Right lobe of liver (tissue), 4 donors: ENCODE results near the gene JADE3.

Experiments
- POLR2A ChIP-seq: fragments of 450-650 bp; IDR thresholded peaks from one replicate; pipeline ENCODE4 v1.6.1; 2017; ENCODE audit warnings: antibody characterized with exemption, mild to moderate bottlenecking
- TF ChIP-seq, protein P1 (sequence below), 4 donors: fragments of 200-600 bp in 3 of 4; fragments of 450-650 bp in 1 of 4; IDR thresholded peaks; one replicate each; pipeline versions ENCODE4 v1.5.1 to v1.8.0; 2016 to 2022; ENCODE audit warnings: antibody characterized with exemption in 4 of 4, mild to moderate bottlenecking in 2 of 4
- donor health status: DM: no; HTN: no; CAD: no.
- donor health status: DM: no; HTN: no; CAD: no.
- donor health status: DM: no; HTN: yes; CAD: no.

- TF ChIP-seq, protein P1, sequence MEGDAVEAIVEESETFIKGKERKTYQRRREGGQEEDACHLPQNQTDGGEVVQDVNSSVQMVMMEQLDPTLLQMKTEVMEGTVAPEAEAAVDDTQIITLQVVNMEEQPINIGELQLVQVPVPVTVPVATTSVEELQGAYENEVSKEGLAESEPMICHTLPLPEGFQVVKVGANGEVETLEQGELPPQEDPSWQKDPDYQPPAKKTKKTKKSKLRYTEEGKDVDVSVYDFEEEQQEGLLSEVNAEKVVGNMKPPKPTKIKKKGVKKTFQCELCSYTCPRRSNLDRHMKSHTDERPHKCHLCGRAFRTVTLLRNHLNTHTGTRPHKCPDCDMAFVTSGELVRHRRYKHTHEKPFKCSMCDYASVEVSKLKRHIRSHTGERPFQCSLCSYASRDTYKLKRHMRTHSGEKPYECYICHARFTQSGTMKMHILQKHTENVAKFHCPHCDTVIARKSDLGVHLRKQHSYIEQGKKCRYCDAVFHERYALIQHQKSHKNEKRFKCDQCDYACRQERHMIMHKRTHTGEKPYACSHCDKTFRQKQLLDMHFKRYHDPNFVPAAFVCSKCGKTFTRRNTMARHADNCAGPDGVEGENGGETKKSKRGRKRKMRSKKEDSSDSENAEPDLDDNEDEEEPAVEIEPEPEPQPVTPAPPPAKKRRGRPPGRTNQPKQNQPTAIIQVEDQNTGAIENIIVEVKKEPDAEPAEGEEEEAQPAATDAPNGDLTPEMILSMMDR (IDR thresholded peaks at IDR 0.05) = no peak
- TF ChIP-seq POLR2A = no peak
Observed at GRCh38 chrX:47012131-47012530, 99.9 kb downstream of the JADE3 start.
